Umbilical cord (tissue), 2 donors: ENCODE data around the gene CCDC3. TPM values are rescaled to one million over a fixed set of nuclear protein-coding genes. Genes with fewer than 3 reads are reported as not detected.
"Not testable (repeated sequence)": the region's sequence is repeated elsewhere in the genome, so short reads cannot be mapped to it uniquely, and the experiment has no call there.

Experiments
- DNase-seq: peaks from one replicate; pipeline ENCODE4 v3.0.0-alpha.2; 2015; ENCODE audit warnings: low spot score
- total RNA-seq: library from RNA; depleted of rRNA; stranded (reverse); fragments of >200 nt; gene quantifications from one replicate; pipeline ENCODE4 v1.2.3, GENCODE V29; 2014; ENCODE audit warnings: low replicate concordance; ENCODE audit not compliant: insufficient read depth

Gene CCDC3
- total RNA-seq, 1 donor from 2014 or later = 56.8 TPM

- DNase-seq = no peak
Measured at GRCh38 chr10:12888470-12888869, 113.0 kb downstream of the CCDC3 start.

GRCh38 chr10:12887780-12888179 lies 113.7 kb downstream of the CCDC3 start:
- DNase-seq = no peak

GRCh38 chr10:12884851-12885250 lies 116.7 kb downstream of the CCDC3 start:
- no peak for DNase-seq

GRCh38 chr10:12880423-12880822 lies 121.1 kb downstream of the CCDC3 start:
- DNase-seq = no peak

- DNase-seq = no peak
Measured at GRCh38 chr10:12877150-12877549, 124.4 kb downstream of the CCDC3 start.

- DNase-seq = no peak
Measured at GRCh38 chr10:12876266-12876665, 125.2 kb downstream of the CCDC3 start.

GRCh38 chr10:12875100-12875499 lies 126.4 kb downstream of the CCDC3 start:
- peak; percentile 26 for DNase-seq

- DNase-seq = no peak
Measured at GRCh38 chr10:12874501-12874900, 127.0 kb downstream of the CCDC3 start.

GRCh38 chr10:12873172-12873571 lies 128.3 kb downstream of the CCDC3 start:
- no peak for DNase-seq

- no peak for DNase-seq
Measured at GRCh38 chr10:12872577-12872976, 128.9 kb downstream of the CCDC3 start.

GRCh38 chr10:12869427-12869826 lies 132.1 kb downstream of the CCDC3 start:
- no peak for DNase-seq

GRCh38 chr10:12868229-12868628 lies 133.3 kb downstream of the CCDC3 start:
- no peak for DNase-seq

- not testable (repeated sequence) for DNase-seq
Measured at GRCh38 chr10:12865515-12865914, 136.0 kb downstream of the CCDC3 start.

GRCh38 chr10:12862459-12862858 lies 139.1 kb downstream of the CCDC3 start:
- DNase-seq = no peak

GRCh38 chr10:12854988-12855387 lies 146.5 kb downstream of the CCDC3 start:
- DNase-seq = no peak

GRCh38 chr10:12852687-12853086 lies 148.8 kb downstream of the CCDC3 start:
- DNase-seq = no peak

GRCh38 chr10:12849319-12850181 lies 152.0 kb downstream of the CCDC3 start:
- peak; percentile 76 for DNase-seq

GRCh38 chr10:12848439-12849173 lies 152.9 kb downstream of the CCDC3 start:
- DNase-seq = no peak

GRCh38 chr10:12847361-12847975 lies 154.0 kb downstream of the CCDC3 start:
- no peak for DNase-seq

- DNase-seq = peak; percentile 63
Measured at GRCh38 chr10:12846718-12847117, 154.8 kb downstream of the CCDC3 start.
